ENCODE measurements around the gene ERRFI1.
"Not testable (repeated sequence)": the region's sequence is repeated elsewhere in the genome, so short reads cannot be mapped to it uniquely, and the experiment has no call there.

The ERRFI1 gene

GRCh38 chr1:8026153-8026975, at the start of gene ERRFI1:
Gene ERRFI1 (minus strand): TSS chr1:8026309. CDS start chr1:8015619, 10,690 bp downstream.
- DNase-seq (ENCODE audit: low read depth), result peak; percentile 71
- peak within 1 kb of the TSS; percentile 74 for H3K4me3 ChIP-seq (ENCODE audit: control insufficient read depth, low read depth, low read length)
- TF ChIP-seq, protein P1, sequence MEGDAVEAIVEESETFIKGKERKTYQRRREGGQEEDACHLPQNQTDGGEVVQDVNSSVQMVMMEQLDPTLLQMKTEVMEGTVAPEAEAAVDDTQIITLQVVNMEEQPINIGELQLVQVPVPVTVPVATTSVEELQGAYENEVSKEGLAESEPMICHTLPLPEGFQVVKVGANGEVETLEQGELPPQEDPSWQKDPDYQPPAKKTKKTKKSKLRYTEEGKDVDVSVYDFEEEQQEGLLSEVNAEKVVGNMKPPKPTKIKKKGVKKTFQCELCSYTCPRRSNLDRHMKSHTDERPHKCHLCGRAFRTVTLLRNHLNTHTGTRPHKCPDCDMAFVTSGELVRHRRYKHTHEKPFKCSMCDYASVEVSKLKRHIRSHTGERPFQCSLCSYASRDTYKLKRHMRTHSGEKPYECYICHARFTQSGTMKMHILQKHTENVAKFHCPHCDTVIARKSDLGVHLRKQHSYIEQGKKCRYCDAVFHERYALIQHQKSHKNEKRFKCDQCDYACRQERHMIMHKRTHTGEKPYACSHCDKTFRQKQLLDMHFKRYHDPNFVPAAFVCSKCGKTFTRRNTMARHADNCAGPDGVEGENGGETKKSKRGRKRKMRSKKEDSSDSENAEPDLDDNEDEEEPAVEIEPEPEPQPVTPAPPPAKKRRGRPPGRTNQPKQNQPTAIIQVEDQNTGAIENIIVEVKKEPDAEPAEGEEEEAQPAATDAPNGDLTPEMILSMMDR (IDR thresholded peaks at IDR 0.05; ENCODE audit: control insufficient read depth, insufficient read depth, low read depth, low read length, missing control alignments), result no peak

GRCh38 chr1:8075511-8076051, 49.5 kb upstream of the ERRFI1 start:
- no peak for DNase-seq (ENCODE audit: low read depth)

GRCh38 chr1:8073112-8073855, 47.2 kb upstream of the ERRFI1 start:
- no peak overlapping the region for H3K4me3 ChIP-seq (ENCODE audit: control insufficient read depth, low read depth, low read length)
- DNase-seq (ENCODE audit: low read depth), result no peak
- TF ChIP-seq, protein P1 (IDR thresholded peaks at IDR 0.05; ENCODE audit: control insufficient read depth, insufficient read depth, low read depth, low read length, missing control alignments), result no peak

More at GRCh38 chr1:8075511-8076051, 49.5 kb upstream of the ERRFI1 start:
- H3K4me3 ChIP-seq (ENCODE audit: control insufficient read depth, low read depth, low read length), result no peak overlapping the region
- TF ChIP-seq, protein P1 (IDR thresholded peaks at IDR 0.05; ENCODE audit: control insufficient read depth, insufficient read depth, low read depth, low read length, missing control alignments), result no peak

GRCh38 chr1:8070381-8070811, 44.3 kb upstream of the ERRFI1 start:
- no peak overlapping the region for H3K4me3 ChIP-seq (ENCODE audit: control insufficient read depth, low read depth, low read length)
- TF ChIP-seq, protein P1 (IDR thresholded peaks at IDR 0.05; ENCODE audit: control insufficient read depth, insufficient read depth, low read depth, low read length, missing control alignments), result no peak
- no peak for DNase-seq (ENCODE audit: low read depth)

GRCh38 chr1:8069614-8070320, 43.7 kb upstream of the ERRFI1 start:
- DNase-seq (ENCODE audit: low read depth); H3K4me3 ChIP-seq (ENCODE audit: control insufficient read depth, low read depth, low read length): not testable (repeated sequence)

DNA sequence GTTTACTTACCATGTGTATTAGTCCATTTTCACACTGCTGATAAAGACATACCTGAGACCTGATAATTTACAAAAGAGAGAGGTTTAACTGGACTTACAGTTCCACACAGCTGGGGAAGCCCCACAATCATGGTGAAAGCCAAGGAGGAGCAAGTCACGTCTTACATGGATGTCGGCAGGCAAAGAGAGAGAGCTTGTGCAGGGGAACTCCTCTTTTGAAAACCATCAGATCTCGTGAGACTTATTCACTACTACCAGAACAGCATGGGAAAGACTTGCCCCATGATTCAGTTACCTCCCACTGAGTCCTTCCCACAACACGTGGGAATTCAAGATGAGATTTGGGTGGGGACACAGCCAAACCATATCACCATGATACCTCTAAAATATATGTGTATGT, 39.3 kb upstream of the ERRFI1 start:
- TF ChIP-seq, protein P1 (IDR thresholded peaks at IDR 0.05; ENCODE audit: control insufficient read depth, insufficient read depth, low read depth, low read length, missing control alignments), result no peak
- no peak for DNase-seq (ENCODE audit: low read depth)
- no peak overlapping the region for H3K4me3 ChIP-seq (ENCODE audit: control insufficient read depth, low read depth, low read length)
